K562 treated with DMSO at 1 percent for 48 hours (cell line): ENCODE measurements around the gene OR10H2. TPM values are rescaled to one million over a fixed set of nuclear protein-coding genes. Genes with fewer than 3 reads are reported as not detected.

Experiments used
- total RNA-seq: library from RNA; unstranded; fragments of 300-600 nt; gene quantifications from 2 replicates; pipeline ENCODE4 v1.2.3, GENCODE V29; 2022; ENCODE audit warnings: low replicate concordance; ENCODE audit errors: extremely low read depth

Gene OR10H2, protein sequence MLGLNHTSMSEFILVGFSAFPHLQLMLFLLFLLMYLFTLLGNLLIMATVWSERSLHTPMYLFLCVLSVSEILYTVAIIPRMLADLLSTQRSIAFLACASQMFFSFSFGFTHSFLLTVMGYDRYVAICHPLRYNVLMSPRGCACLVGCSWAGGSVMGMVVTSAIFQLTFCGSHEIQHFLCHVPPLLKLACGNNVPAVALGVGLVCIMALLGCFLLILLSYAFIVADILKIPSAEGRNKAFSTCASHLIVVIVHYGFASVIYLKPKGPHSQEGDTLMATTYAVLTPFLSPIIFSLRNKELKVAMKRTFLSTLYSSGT
- not detected in 2 replicates for total RNA-seq

DNA sequence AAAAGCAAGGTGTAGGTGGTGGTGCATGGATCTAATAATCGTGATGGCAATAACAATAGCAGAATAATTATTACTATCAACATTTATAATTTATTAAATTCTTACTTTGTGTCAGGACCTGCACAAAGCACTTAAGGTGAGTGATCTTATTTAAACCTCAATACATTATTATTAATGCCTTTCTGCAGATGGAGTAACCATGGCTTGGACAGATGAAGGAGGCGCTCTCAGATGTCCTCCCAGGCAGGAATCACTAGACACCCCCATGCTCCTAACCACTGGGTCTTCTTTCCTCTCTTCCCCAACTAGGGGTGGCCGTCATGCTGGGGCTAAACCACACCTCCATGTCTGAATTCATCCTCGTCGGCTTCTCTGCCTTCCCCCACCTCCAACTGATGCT lies at the start of gene OR10H2:
Gene OR10H2, plus strand, starts transcription at position 301 of the 400 bp plus-strand sequence. Its CDS starts 20 bp downstream, at position 321.

DNA sequence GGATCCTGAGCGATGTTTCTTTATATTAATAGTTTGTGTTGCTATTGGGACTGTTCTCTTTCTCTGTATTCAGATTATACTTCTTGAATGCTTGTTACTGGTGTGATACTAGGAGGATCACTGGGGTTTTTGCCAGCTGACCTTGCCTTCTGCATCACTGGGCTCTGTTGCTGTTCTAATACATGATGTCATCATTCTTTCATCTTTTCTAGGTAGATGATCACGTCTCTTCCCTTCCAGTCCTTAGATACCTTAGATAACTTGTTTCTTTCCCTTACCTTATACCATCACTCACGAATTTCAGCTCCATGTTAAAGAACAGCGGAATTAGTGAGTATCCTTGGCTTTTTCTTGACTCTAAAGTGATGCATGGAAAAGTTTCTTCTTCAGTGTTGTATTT lies 9.9 kb downstream of the OR10H2 start, which contains the start of gene OR10H3:
Gene OR10H3, plus strand, starts transcription at position 264 of the 400 bp plus-strand sequence. CDS start 3,408 bp downstream, outside the sequence.

Other genes starting within 250 kb of the OR10H2 start
- gene PGLYRP2, start 248.5 kb upstream of the OR10H2 start, total RNA-seq, result not detected in 2 replicates
- not detected in 2 replicates for gene CYP4F22, start 219.5 kb upstream of the OR10H2 start, total RNA-seq
- gene CYP4F8, start 112.8 kb upstream of the OR10H2 start, total RNA-seq, result not detected in 2 replicates
- gene CYP4F3, start 87.1 kb upstream of the OR10H2 start, total RNA-seq, result not detected in 2 replicates
- not detected in 2 replicates for gene CYP4F12, start 54.9 kb upstream of the OR10H2 start, total RNA-seq
- gene OR10H3, start 10.0 kb downstream of the OR10H2 start, total RNA-seq, result not detected in 2 replicates
- not detected in 2 replicates for gene OR10H5, start 59.6 kb downstream of the OR10H2 start, total RNA-seq
- gene OR10H1, start 87.6 kb downstream of the OR10H2 start, total RNA-seq, result not detected in 2 replicates
- not detected in 2 replicates for gene CYP4F2, start 170.1 kb downstream of the OR10H2 start, total RNA-seq
- gene CYP4F11, start 206.5 kb downstream of the OR10H2 start, total RNA-seq, result not detected in 2 replicates
- gene OR10H4, start 221.0 kb downstream of the OR10H2 start, total RNA-seq, result not detected in 2 replicates